ENCODE results near the gene CALU.

CALU gene

GRCh38 chr7:128773604-128774003 is 34.4 kb downstream of the CALU start:
- WGBS = 100% methylated on average over 12 of the region's 12 CpGs
- H4K91ac ChIP-seq (ENCODE audit: low read length) = no peak overlapping the region
- no peak overlapping the region for H3K27ac ChIP-seq (ENCODE audit: low read length, poor library complexity, severe bottlenecking)
- no peak overlapping the region for H2AFZ ChIP-seq (ENCODE audit: low read depth, low read length)
- peaks cover 17% of the 10 kb centered on the region for H3K9me3 ChIP-seq (ENCODE audit: control insufficient read depth, low read length)
- no peak overlapping the region for H2AK5ac ChIP-seq (ENCODE audit: low read length, severe bottlenecking)
- H3K36me3 ChIP-seq (ENCODE audit: control insufficient read depth in 1 of 2, insufficient read depth in 2 of 2, low read depth in 1 of 2, low read length in 2 of 2) = peaks cover 31 to 72% of the 10 kb centered on the region in 2 experiments
- H3K4me1 ChIP-seq (ENCODE audit: control insufficient read depth, insufficient read depth, low read depth, low read length) = peaks cover 1% of the 10 kb centered on the region
- no peak overlapping the region for H3K4me2 ChIP-seq (ENCODE audit: low read length, poor library complexity, severe bottlenecking)
- peaks cover 3% of the 10 kb centered on the region for H3K79me1 ChIP-seq (replicated peaks; ENCODE audit: low read length, poor library complexity, severe bottlenecking)
- no peaks in the 10 kb centered on the region for H3K27me3 ChIP-seq (ENCODE audit: control insufficient read depth in 1 of 2, insufficient read depth in 1 of 2, low read length in 2 of 2)
- H3K18ac ChIP-seq (ENCODE audit: low read depth in 1 of 2, low read length in 2 of 2) = no peak overlapping the region
- H3K4ac ChIP-seq (ENCODE audit: low read depth in 1 of 2, low read length in 2 of 2) = no peak overlapping the region
- no peak overlapping the region for H3K9ac ChIP-seq (ENCODE audit: low read length)
- no peak for DNase-seq
- no peak overlapping the region for H3K14ac ChIP-seq (ENCODE audit: low read length in 2 of 2)
- H4K8ac ChIP-seq (ENCODE audit: low read length) = peak overlapping the region; percentile 42
- H3K23ac ChIP-seq (ENCODE audit: low read length in 2 of 2) = no peak overlapping the region
- no peak overlapping the region for H2BK12ac ChIP-seq (ENCODE audit: low read length in 2 of 2)
- H2BK15ac ChIP-seq (ENCODE audit: low read depth, poor library complexity, severe bottlenecking) = no peak overlapping the region
- peak overlapping the region in 1 of 2 experiments; percentile 32 for H3K4me3 ChIP-seq (ENCODE audit: insufficient read depth in 1 of 2, low read depth in 1 of 2, low read length in 2 of 2)
- H2BK5ac ChIP-seq (ENCODE audit: low read depth, low read length, poor library complexity, severe bottlenecking) = no peak overlapping the region
- no peak overlapping the region for H2BK120ac ChIP-seq (ENCODE audit: low read depth, low read length)

GRCh38 chr7:128774029-128774689 is 35.0 kb downstream of the CALU start:
- Histone ChIP-seq H3K9ac (ENCODE audit: low read length) (no peak overlapping the region), H3K4me2 (ENCODE audit: low read length, poor library complexity, severe bottlenecking) (no peak overlapping the region), H3K27me3 (ENCODE audit: control insufficient read depth in 1 of 2, insufficient read depth in 1 of 2, low read length in 2 of 2) (no peaks in the 10 kb centered on the region), H2AK5ac (ENCODE audit: low read length, severe bottlenecking) (no peak overlapping the region), H2BK120ac (ENCODE audit: low read depth, low read length) (no peak overlapping the region), H3K9me3 (ENCODE audit: control insufficient read depth, low read length) (peaks cover 18% of the 10 kb centered on the region), H3K4me3 (ENCODE audit: insufficient read depth in 1 of 2, low read depth in 1 of 2, low read length in 2 of 2) (no peak overlapping the region), H2BK5ac (ENCODE audit: low read depth, low read length, poor library complexity, severe bottlenecking) (no peak overlapping the region), H2AFZ (ENCODE audit: low read depth, low read length) (no peak overlapping the region), H4K91ac (ENCODE audit: low read length) (no peak overlapping the region), H2BK15ac (ENCODE audit: low read depth, poor library complexity, severe bottlenecking) (no peak overlapping the region), H4K8ac (ENCODE audit: low read length) (no peak overlapping the region), H3K14ac (ENCODE audit: low read length in 2 of 2) (no peak overlapping the region), H3K4me1 (ENCODE audit: control insufficient read depth, insufficient read depth, low read depth, low read length) (peaks cover 1% of the 10 kb centered on the region), H3K23ac (ENCODE audit: low read length in 2 of 2) (no peak overlapping the region), H3K27ac (ENCODE audit: low read length, poor library complexity, severe bottlenecking) (no peak overlapping the region), H3K79me1 (replicated peaks; ENCODE audit: low read length, poor library complexity, severe bottlenecking) (peaks cover 3% of the 10 kb centered on the region), H3K18ac (ENCODE audit: low read depth in 1 of 2, low read length in 2 of 2) (no peak overlapping the region), H3K4ac (ENCODE audit: low read depth in 1 of 2, low read length in 2 of 2) (no peak overlapping the region), H2BK12ac (ENCODE audit: low read length in 2 of 2) (no peak overlapping the region), H3K36me3 (ENCODE audit: control insufficient read depth in 1 of 2, insufficient read depth in 2 of 2, low read depth in 1 of 2, low read length in 2 of 2) (peaks cover 28 to 67% of the 10 kb centered on the region in 2 experiments)
- no peak for DNase-seq
- WGBS = 96% methylated on average over 13 of the region's 13 CpGs

GRCh38 chr7:128774921-128775320 is 35.8 kb downstream of the CALU start:
- Histone ChIP-seq H2BK12ac (ENCODE audit: low read length in 2 of 2) (peak overlapping the region in 1 of 2 experiments; percentile 7), H3K36me3 (ENCODE audit: control insufficient read depth in 1 of 2, insufficient read depth in 2 of 2, low read depth in 1 of 2, low read length in 2 of 2) (peaks cover 25 to 59% of the 10 kb centered on the region in 2 experiments), H2AFZ (ENCODE audit: low read depth, low read length) (no peak overlapping the region), H2AK5ac (ENCODE audit: low read length, severe bottlenecking) (no peak overlapping the region), H3K23ac (ENCODE audit: low read length in 2 of 2) (no peak overlapping the region), H3K27me3 (ENCODE audit: control insufficient read depth in 1 of 2, insufficient read depth in 1 of 2, low read length in 2 of 2) (no peaks in the 10 kb centered on the region), H4K91ac (ENCODE audit: low read length) (no peak overlapping the region), H3K18ac (ENCODE audit: low read depth in 1 of 2, low read length in 2 of 2) (peak overlapping the region in 1 of 2 experiments; percentile 46), H2BK15ac (ENCODE audit: low read depth, poor library complexity, severe bottlenecking) (no peak overlapping the region), H3K27ac (ENCODE audit: low read length, poor library complexity, severe bottlenecking) (no peak overlapping the region), H3K4ac (ENCODE audit: low read depth in 1 of 2, low read length in 2 of 2) (no peak overlapping the region), H3K4me3 (ENCODE audit: insufficient read depth in 1 of 2, low read depth in 1 of 2, low read length in 2 of 2) (no peak overlapping the region), H2BK5ac (ENCODE audit: low read depth, low read length, poor library complexity, severe bottlenecking) (no peak overlapping the region), H3K4me2 (ENCODE audit: low read length, poor library complexity, severe bottlenecking) (no peak overlapping the region), H4K8ac (ENCODE audit: low read length) (no peak overlapping the region), H3K9ac (ENCODE audit: low read length) (no peak overlapping the region), H2BK120ac (ENCODE audit: low read depth, low read length) (no peak overlapping the region), H3K4me1 (ENCODE audit: control insufficient read depth, insufficient read depth, low read depth, low read length) (peaks cover 1% of the 10 kb centered on the region), H3K14ac (ENCODE audit: low read length in 2 of 2) (no peak overlapping the region), H3K79me1 (replicated peaks; ENCODE audit: low read length, poor library complexity, severe bottlenecking) (peaks cover 1% of the 10 kb centered on the region), H3K9me3 (ENCODE audit: control insufficient read depth, low read length) (peaks cover 18% of the 10 kb centered on the region)
- WGBS = 96% methylated on average over 7 of the region's 7 CpGs
- no peak for DNase-seq

GRCh38 chr7:128775744-128776474 is 36.8 kb downstream of the CALU start, which contains the start of gene OPN1SW:
Gene OPN1SW (minus strand): TSS chr7:128775794. CDS start chr7:128775781, 13 bp downstream.
- 99% methylated on average over 4 of the region's 4 CpGs for WGBS
- Histone ChIP-seq H3K23ac (ENCODE audit: low read length in 2 of 2) (peak within 1 kb of the TSS in 1 of 2 experiments; percentile 28), H2AFZ (ENCODE audit: low read depth, low read length) (no peak within 1 kb of the TSS), H2BK12ac (ENCODE audit: low read length in 2 of 2) (peak within 1 kb of the TSS in 1 of 2 experiments; percentile 7), H3K14ac (ENCODE audit: low read length in 2 of 2) (no peak within 1 kb of the TSS), H3K27ac (ENCODE audit: low read length, poor library complexity, severe bottlenecking) (no peak within 1 kb of the TSS), H3K36me3 (ENCODE audit: control insufficient read depth in 1 of 2, insufficient read depth in 2 of 2, low read depth in 1 of 2, low read length in 2 of 2) (peaks cover 22 to 49% of the 10 kb centered on the region in 2 experiments), H2BK120ac (ENCODE audit: low read depth, low read length) (no peak within 1 kb of the TSS), H3K4me3 (ENCODE audit: insufficient read depth in 1 of 2, low read depth in 1 of 2, low read length in 2 of 2) (no peak within 1 kb of the TSS), H3K18ac (ENCODE audit: low read depth in 1 of 2, low read length in 2 of 2) (peak within 1 kb of the TSS in 1 of 2 experiments; percentile 46), H3K79me1 (replicated peaks; ENCODE audit: low read length, poor library complexity, severe bottlenecking) (peaks cover 1% of the 10 kb centered on the region), H4K91ac (ENCODE audit: low read length) (no peak within 1 kb of the TSS), H3K4me2 (ENCODE audit: low read length, poor library complexity, severe bottlenecking) (no peak within 1 kb of the TSS), H2BK5ac (ENCODE audit: low read depth, low read length, poor library complexity, severe bottlenecking) (no peak within 1 kb of the TSS), H2BK15ac (ENCODE audit: low read depth, poor library complexity, severe bottlenecking) (no peak within 1 kb of the TSS), H4K8ac (ENCODE audit: low read length) (peak within 1 kb of the TSS; percentile 12), H3K4ac (ENCODE audit: low read depth in 1 of 2, low read length in 2 of 2) (no peak within 1 kb of the TSS), H3K4me1 (ENCODE audit: control insufficient read depth, insufficient read depth, low read depth, low read length) (peaks cover 1% of the 10 kb centered on the region), H3K9me3 (ENCODE audit: control insufficient read depth, low read length) (peaks cover 18% of the 10 kb centered on the region), H3K9ac (ENCODE audit: low read length) (no peak within 1 kb of the TSS), H3K27me3 (ENCODE audit: control insufficient read depth in 1 of 2, insufficient read depth in 1 of 2, low read length in 2 of 2) (no peaks in the 10 kb centered on the region), H2AK5ac (ENCODE audit: low read length, severe bottlenecking) (no peak within 1 kb of the TSS)
- DNase-seq = no peak

Measured in mesenchymal stem cell (in vitro differentiated cells and primary cell).